Thymus (tissue), 11 donors: ENCODE data around the gene EEF1A2. TPM values are rescaled to one million over a fixed set of nuclear protein-coding genes. Genes with fewer than 3 reads are reported as not detected.

Experiments
- DNase-seq, 9 donors: peaks; one replicate each; pipeline ENCODE4 v3.0.0-alpha.2; 2013; ENCODE audit warnings: low spot score in 9 of 9, low read depth in 6 of 9, missing footprints in 1 of 9
- H3K27ac ChIP-seq, 2 donors: one replicate each; pipeline ENCODE4 v1.5.1; 2013; ENCODE audit warnings: control low read depth in 1 of 2, low read depth in 1 of 2, low read length in 1 of 2, mild to moderate bottlenecking in 1 of 2, moderate library complexity in 1 of 2
- H3K27me3 ChIP-seq, 2 donors: one replicate each; pipeline ENCODE4 v1.5.1; 2013; ENCODE audit warnings: low read length in 1 of 2; ENCODE audit not compliant: control insufficient read depth in 2 of 2, insufficient read depth in 1 of 2
- H3K36me3 ChIP-seq, 2 donors: one replicate each; pipeline ENCODE4 v1.5.1; 2013; ENCODE audit warnings: low read length in 1 of 2, mild to moderate bottlenecking in 1 of 2, moderate library complexity in 1 of 2; ENCODE audit not compliant: control insufficient read depth in 2 of 2, insufficient read depth in 2 of 2
- H3K4me1 ChIP-seq, 2 donors: one replicate each; pipeline ENCODE4 v1.5.1; 2013; ENCODE audit warnings: low read length in 2 of 2; ENCODE audit not compliant: control insufficient read depth in 2 of 2, insufficient read depth in 2 of 2
- H3K4me3 ChIP-seq, 2 donors: one replicate each; pipeline ENCODE4 v1.5.1; 2013; ENCODE audit warnings: low read length in 2 of 2, control low read depth in 1 of 2, mild to moderate bottlenecking in 1 of 2
- H3K9me3 ChIP-seq, 2 donors: one replicate each; pipeline ENCODE4 v1.5.1; 2013; ENCODE audit warnings: low read length in 1 of 2, mild to moderate bottlenecking in 1 of 2; ENCODE audit not compliant: control insufficient read depth in 2 of 2, insufficient read depth in 1 of 2
- WGBS: extraction: QIAGEN DNeasy Blood & Tissue Kit; methylation state at CpG from one replicate; pipeline ENCODE4 v1.1.7; 2013; 5-methylcytosine and 5-hydroxymethylcytosine counted together
- polyA plus RNA-seq: library from polyadenylated mRNA; stranded (reverse); fragments of 200-250 nt; gene quantifications from one replicate; pipeline ENCODE4 v1.2.3, GENCODE V29; 2013
- total RNA-seq: library from RNA; stranded (reverse); fragments of 120-200 nt; gene quantifications from one replicate; pipeline ENCODE4 v1.2.4, GENCODE V29; 2013
- donor health status: healthy.

The EEF1A2 gene
- total and polyA plus RNA-seq, 2 donors: 0.19 to 2.2 TPM

DNA sequence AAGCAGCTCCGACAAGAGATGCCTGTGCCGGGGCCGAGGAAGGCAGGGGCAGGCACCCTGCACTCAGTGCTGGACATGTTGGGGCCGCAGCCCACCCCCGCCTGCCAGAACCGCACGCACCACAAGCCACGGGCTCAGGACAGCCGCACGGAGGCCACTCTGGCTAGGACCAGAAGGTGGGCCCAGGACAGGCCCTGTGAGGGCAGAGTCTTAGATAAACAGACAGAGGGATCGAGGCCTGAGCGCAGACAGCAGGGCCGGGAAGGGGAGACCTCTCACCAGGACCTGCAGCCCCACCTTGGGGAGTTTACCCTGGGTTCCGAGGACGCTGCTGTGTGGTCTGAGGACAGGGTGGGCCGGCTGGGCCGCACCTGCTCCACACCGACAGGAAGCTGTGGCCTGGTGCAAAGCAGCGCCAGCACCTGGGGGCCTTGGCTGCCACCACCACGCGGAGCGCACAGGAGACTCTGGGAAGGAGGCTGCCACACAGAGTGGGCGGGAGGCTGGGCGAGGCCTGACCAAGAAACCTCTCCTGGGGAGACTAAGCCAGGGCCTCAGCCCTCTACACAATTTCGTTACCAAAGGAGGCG lies 58.4 kb downstream of the EEF1A2 start:
- no peak overlapping the region for H3K4me3 ChIP-seq
- 50% methylated on average over 26 of the region's 26 CpGs for WGBS
- H3K4me1 ChIP-seq: peaks cover 0 to 7% of the 10 kb centered on the region in 2 donors
- no peaks in the 10 kb centered on the region for H3K36me3 ChIP-seq
- H3K27ac ChIP-seq: no peak overlapping the region
- DNase-seq: no peak
- peaks cover 0 to 13% of the 10 kb centered on the region in 2 donors for H3K9me3 ChIP-seq
- H3K27me3 ChIP-seq: peaks cover 2 to 12% of the 10 kb centered on the region in 2 donors

DNA sequence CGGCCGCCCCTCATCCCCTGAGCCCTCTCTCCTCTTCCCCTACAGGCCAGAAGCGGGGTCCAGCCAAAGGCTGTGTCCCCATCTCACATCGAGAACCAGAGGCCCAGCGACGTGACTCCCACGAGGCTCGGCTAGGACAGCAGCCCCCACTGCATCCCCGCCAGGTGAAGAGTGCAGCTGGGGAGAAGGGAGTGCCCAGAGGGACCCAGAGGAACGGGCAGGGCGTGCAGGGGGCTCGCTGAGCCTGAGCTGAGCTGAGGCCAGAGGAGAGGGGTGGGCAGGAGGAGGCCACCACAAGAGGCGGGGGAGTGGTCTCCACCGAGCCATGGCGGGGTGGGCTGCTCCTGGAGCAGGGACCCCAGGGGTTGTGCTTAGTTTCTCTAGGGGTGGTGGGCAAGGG lies 59.0 kb downstream of the EEF1A2 start:
- no peak for DNase-seq
- Histone ChIP-seq H3K4me3 (no peak overlapping the region), H3K9me3 (peaks cover 0 to 13% of the 10 kb centered on the region in 2 donors), H3K27me3 (peaks cover 2 to 16% of the 10 kb centered on the region in 2 donors), H3K4me1 (peaks cover 0 to 7% of the 10 kb centered on the region in 2 donors), H3K27ac (no peak overlapping the region), H3K36me3 (no peaks in the 10 kb centered on the region)
- 95% methylated on average over 15 of the region's 15 CpGs for WGBS

GRCh38 chr20:63438121-63438520 lies 60.8 kb downstream of the EEF1A2 start:
- Histone ChIP-seq H3K9me3 (no peaks in the 10 kb centered on the region), H3K36me3 (no peaks in the 10 kb centered on the region), H3K27me3 (peaks cover 2 to 23% of the 10 kb centered on the region in 2 donors), H3K27ac (no peak overlapping the region), H3K4me3 (no peak overlapping the region), H3K4me1 (peaks cover 0 to 7% of the 10 kb centered on the region in 2 donors)
- WGBS: 93% methylated on average over 12 of the region's 12 CpGs
- no peak for DNase-seq

Other genes with a start within 250 kb of the EEF1A2 start
- 8.5 TPM for gene NKAIN4, start 244.6 kb downstream of the EEF1A2 start, total RNA-seq
- 2.2 TPM for gene NKAIN4, start 244.6 kb downstream of the EEF1A2 start, polyA plus RNA-seq
- 36.3 TPM for gene ARFGAP1, start 226.3 kb downstream of the EEF1A2 start, total RNA-seq
- gene ARFGAP1, start 226.3 kb downstream of the EEF1A2 start, polyA plus RNA-seq: 111 TPM
- gene COL20A1, start 205.9 kb downstream of the EEF1A2 start, total RNA-seq: 0.05 TPM
- 0.30 TPM for gene COL20A1, start 205.9 kb downstream of the EEF1A2 start, polyA plus RNA-seq
- under 0.01 TPM for gene CHRNA4, start 137.7 kb downstream of the EEF1A2 start, total RNA-seq
- 0.14 TPM for gene CHRNA4, start 137.7 kb downstream of the EEF1A2 start, polyA plus RNA-seq
- gene KCNQ2, start 26.4 kb downstream of the EEF1A2 start, total RNA-seq: 0.38 TPM
- 0.48 TPM for gene KCNQ2, start 26.4 kb downstream of the EEF1A2 start, polyA plus RNA-seq
- gene PPDPF, start 21.7 kb upstream of the EEF1A2 start, total RNA-seq: 18.0 TPM
- 229 TPM for gene PPDPF, start 21.7 kb upstream of the EEF1A2 start, polyA plus RNA-seq
- 0.19 TPM for gene PTK6, start 38.3 kb upstream of the EEF1A2 start, total RNA-seq
- gene PTK6, start 38.3 kb upstream of the EEF1A2 start, polyA plus RNA-seq: 2.7 TPM
- gene SRMS, start 48.7 kb upstream of the EEF1A2 start, total RNA-seq: 0.05 TPM
- gene SRMS, start 48.7 kb upstream of the EEF1A2 start, polyA plus RNA-seq: 0.05 TPM
- gene FNDC11, start 55.1 kb upstream of the EEF1A2 start, total RNA-seq: 1.1 TPM
- 1.2 TPM for gene FNDC11, start 55.1 kb upstream of the EEF1A2 start, polyA plus RNA-seq
- gene HELZ2, start 75.2 kb upstream of the EEF1A2 start, total RNA-seq: 14.8 TPM
- 13.9 TPM for gene HELZ2, start 75.2 kb upstream of the EEF1A2 start, polyA plus RNA-seq
- 9.3 TPM for gene GMEB2, start 128.0 kb upstream of the EEF1A2 start, total RNA-seq
- gene GMEB2, start 128.0 kb upstream of the EEF1A2 start, polyA plus RNA-seq: 16.3 TPM
- 71.5 TPM for gene STMN3, start 154.3 kb upstream of the EEF1A2 start, total RNA-seq
- 77.9 TPM for gene STMN3, start 154.3 kb upstream of the EEF1A2 start, polyA plus RNA-seq
- 8.1 TPM for gene RTEL1, start 159.2 kb upstream of the EEF1A2 start, total RNA-seq
- gene RTEL1, start 159.2 kb upstream of the EEF1A2 start, polyA plus RNA-seq: 18.8 TPM
- gene TNFRSF6B, start 197.6 kb upstream of the EEF1A2 start, total RNA-seq: 13.5 TPM
- 34.7 TPM for gene TNFRSF6B, start 197.6 kb upstream of the EEF1A2 start, polyA plus RNA-seq
- gene ARFRP1, start 208.9 kb upstream of the EEF1A2 start, total RNA-seq: 39.2 TPM
- 94.0 TPM for gene ARFRP1, start 208.9 kb upstream of the EEF1A2 start, polyA plus RNA-seq
- gene ZGPAT, start 209.0 kb upstream of the EEF1A2 start, total RNA-seq: 16.5 TPM
- 66.6 TPM for gene ZGPAT, start 209.0 kb upstream of the EEF1A2 start, polyA plus RNA-seq
- gene LIME1, start 237.6 kb upstream of the EEF1A2 start, total RNA-seq: 80.5 TPM
- gene LIME1, start 237.6 kb upstream of the EEF1A2 start, polyA plus RNA-seq: 181 TPM
- 33.4 TPM for gene SLC2A4RG, start 240.7 kb upstream of the EEF1A2 start, total RNA-seq
- gene SLC2A4RG, start 240.7 kb upstream of the EEF1A2 start, polyA plus RNA-seq: 66.1 TPM